Activated B cell treated with CpG ODN at 0.5 μM for 24 hours (primary cell): ENCODE data around the gene GALR2. TPM values are rescaled to one million over a fixed set of nuclear protein-coding genes. Genes with fewer than 3 reads are reported as not detected.

Experiments
- ATAC-seq: fragments of 200-7000 bp; cut with Tn5 transposase; one replicate; pipeline ENCODE4 v1.10.0; 2021; ENCODE audit warnings: low read depth, mild to moderate bottlenecking, moderate library complexity
- CTCF ChIA-PET: fragments of 350-600 bp; sonication (Branson Sonifier 250); formaldehyde crosslinking; loops from one replicate; lab custom pipeline; 2021; ENCODE audit warnings: antibody characterized with exemption; lab: Charles Lee
- POLR2A ChIA-PET: fragments of 350-600 bp; sonication (Branson Sonifier 250); formaldehyde crosslinking; loops from one replicate; lab custom pipeline; 2021; ENCODE audit warnings: antibody characterized with exemption; lab: Charles Lee
- DNase-seq: peaks from one replicate; pipeline ENCODE4 v3.0.0; 2022
- H3K27ac Mint-ChIP-seq: one replicate; pipeline ENCODE4 v1.8.0; 2020; ENCODE audit warnings: mixed read lengths
- H3K27me3 Mint-ChIP-seq: one replicate; pipeline ENCODE4 v1.8.0; 2021; ENCODE audit warnings: mixed read lengths
- H3K36me3 Mint-ChIP-seq: one replicate; pipeline ENCODE4 v1.8.0; 2021; ENCODE audit warnings: low read depth, mixed read lengths
- H3K4me1 Mint-ChIP-seq: one replicate; pipeline ENCODE4 v1.8.0; 2021; ENCODE audit warnings: mixed read lengths
- H3K4me3 Mint-ChIP-seq: one replicate; pipeline ENCODE4 v1.8.0; 2020; ENCODE audit warnings: mild to moderate bottlenecking, mixed read lengths
- H3K9me3 Mint-ChIP-seq: one replicate; pipeline ENCODE4 v1.8.0; 2020; ENCODE audit warnings: mixed read lengths
- CTCF ChIP-seq: fragments of 200-600 bp; IDR thresholded peaks from one replicate; pipeline ENCODE4 v1.8.0; 2022; ENCODE audit warnings: antibody characterized with exemption, mild to moderate bottlenecking
- intact Hi-C: fragments of 100-400 bp; cut with micrococcal nuclease; formaldehyde crosslinking; loops from one replicate; pipeline ENCODE4 v1.15.1; 2024
- total RNA-seq: library from RNA; stranded (reverse); gene quantifications from 2 replicates; pipeline ENCODE4 v1.2.3, GENCODE V29; 2022

The GALR2 gene
- total RNA-seq, 1 donor from 2014 or later: 0.18 TPM

DNA sequence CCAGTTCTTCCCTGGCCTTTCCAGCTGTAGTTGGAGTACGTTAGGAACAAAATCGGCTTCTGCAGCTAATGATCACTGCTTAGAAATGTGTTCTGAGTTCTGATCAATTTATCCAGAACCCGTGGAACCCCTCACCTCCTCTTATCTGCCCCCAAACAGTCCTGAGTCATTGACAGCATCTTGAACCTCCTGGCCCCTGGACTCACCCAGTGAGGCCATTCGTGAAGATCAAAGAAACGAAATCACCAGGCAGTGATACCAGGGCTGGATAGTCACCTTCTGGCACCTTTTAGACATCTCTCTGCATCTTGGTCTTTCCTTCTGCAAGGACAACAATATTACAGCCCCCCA is 46.1 kb downstream of the GALR2 start:
- Mint-ChIP-seq H3K4me3 (no peak overlapping the region), H3K27me3 (peaks cover 3% of the 10 kb centered on the region), H3K27ac (no peak overlapping the region), H3K9me3 (no peaks in the 10 kb centered on the region), H3K36me3 (no peaks in the 10 kb centered on the region), H3K4me1 (peaks cover 17% of the 10 kb centered on the region)
- DNase-seq: no peak
- no peak for ATAC-seq
- TF ChIP-seq CTCF: no peak
- intact Hi-C loops: loop anchor here (1.0 to 5.0 kb wide), 6 partner anchors 20 to 287 kb away; partner anchors contain the start of gene FOXJ1
- POLR2A ChIA-PET: interaction anchor here (2.4 to 13.5 kb wide), 3 partner anchors 60 to 159 kb away, joined by 7 to 257 read pairs (median 67); partner anchors contain the start of gene UBALD2
- CTCF ChIA-PET: interaction anchor here (1.2 to 11.2 kb wide), 17 partner anchors 10 to 277 kb away, joined by 3 to 228 read pairs (median 5); no protein-coding TSS in a partner anchor

- ChIA-PET CTCF (interaction anchor here (1.0 to 11.2 kb wide), 22 partner anchors 9 to 177 kb away, joined by 3 to 228 read pairs (median 5); partner anchors contain the start of gene FOXJ1), POLR2A (interaction anchor here (1.0 to 13.5 kb wide), 4 partner anchors 58 to 157 kb away, joined by 7 to 257 read pairs (median 37); partner anchors contain the start of gene UBALD2)
- DNase-seq (no peak), ATAC-seq (peak; percentile 29)
- peak overlapping the region; percentile 62 for H3K4me3 Mint-ChIP-seq
- H3K36me3 Mint-ChIP-seq: no peaks in the 10 kb centered on the region
- intact Hi-C loops: loop anchor here (1.0 to 5.0 kb wide), 6 partner anchors 19 to 285 kb away; partner anchors contain the start of gene FOXJ1
- TF ChIP-seq CTCF: no peak
- H3K27ac Mint-ChIP-seq: peak overlapping the region; percentile 50
- H3K9me3 Mint-ChIP-seq: no peaks in the 10 kb centered on the region
- peaks cover 3% of the 10 kb centered on the region for H3K27me3 Mint-ChIP-seq
- peaks cover 17% of the 10 kb centered on the region for H3K4me1 Mint-ChIP-seq
Observed at GRCh38 chr17:76121932-76122430, 47.4 kb downstream of the GALR2 start.

DNA sequence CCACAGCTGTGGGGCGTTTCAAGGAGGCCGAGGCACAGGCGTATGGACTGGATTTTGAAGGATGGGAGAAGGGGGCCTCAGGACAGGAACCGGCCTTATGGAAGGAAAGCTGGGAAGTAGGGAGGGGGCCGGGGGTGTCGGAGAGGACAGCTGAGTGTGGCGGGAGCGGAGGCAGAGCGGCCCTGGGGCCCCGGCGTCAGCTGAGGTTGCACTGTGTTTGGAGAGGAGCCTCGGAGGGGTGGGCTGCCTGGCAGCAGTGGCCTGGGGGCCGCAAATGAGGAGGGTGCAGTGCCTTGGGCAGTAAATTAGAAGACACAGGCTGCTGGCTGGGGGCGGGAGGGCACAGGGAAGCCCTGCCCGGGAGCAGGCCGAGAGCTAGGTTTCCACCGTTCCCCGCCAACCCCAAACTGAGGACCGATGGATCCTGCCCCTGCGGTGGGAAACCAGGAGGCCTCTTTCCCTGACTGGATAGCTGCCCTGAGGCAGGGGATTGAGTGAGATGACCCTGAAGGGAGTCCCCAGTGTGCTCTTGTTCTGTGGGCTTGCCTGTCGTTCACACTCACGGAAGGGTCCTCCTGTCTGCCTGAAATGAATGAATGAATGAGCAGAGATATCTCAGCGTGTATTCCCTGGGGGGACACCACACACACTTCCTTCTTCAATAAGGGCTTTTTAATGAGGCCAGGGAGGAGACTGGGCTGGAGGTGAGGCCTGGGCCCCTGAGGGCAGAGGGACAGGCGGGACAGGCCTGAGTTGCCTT is 48.0 kb downstream of the GALR2 start:
- peak overlapping the region; percentile 62 for H3K4me3 Mint-ChIP-seq
- H3K27me3 Mint-ChIP-seq: peaks cover 3% of the 10 kb centered on the region
- no peak for TF ChIP-seq CTCF
- ATAC-seq: peak; percentile 26
- H3K27ac Mint-ChIP-seq: peak overlapping the region; percentile 41
- H3K4me1 Mint-ChIP-seq: peaks cover 17% of the 10 kb centered on the region
- H3K36me3 Mint-ChIP-seq: no peaks in the 10 kb centered on the region
- DNase-seq: no peak
- CTCF ChIA-PET: interaction anchor here (1.0 to 11.2 kb wide), 9 partner anchors 57 to 174 kb away, joined by 3 to 228 read pairs (median 6); no protein-coding TSS in a partner anchor
- no peaks in the 10 kb centered on the region for H3K9me3 Mint-ChIP-seq
- intact Hi-C loops: loop anchor here (5.0 kb wide), 2 partner anchors 110 to 285 kb away; no protein-coding TSS in a partner anchor
- POLR2A ChIA-PET: interaction anchor here (0.7 to 13.5 kb wide), 5 partner anchors 19 to 157 kb away, joined by 3 to 257 read pairs (median 7); partner anchors contain the start of gene UBALD2

- peak overlapping the region; percentile 37 for H3K4me3 Mint-ChIP-seq
- ChIA-PET CTCF (interaction anchor here (0.8 to 11.2 kb wide), 7 partner anchors 57 to 331 kb away, joined by 3 to 228 read pairs (median 6); no protein-coding TSS in a partner anchor), POLR2A (interaction anchor here (1.1 to 13.5 kb wide), 3 partner anchors 19 to 156 kb away, joined by 4 to 257 read pairs (median 67); partner anchors contain the start of gene UBALD2)
- peaks cover 3% of the 10 kb centered on the region for H3K27me3 Mint-ChIP-seq
- no peaks in the 10 kb centered on the region for H3K9me3 Mint-ChIP-seq
- no peak for TF ChIP-seq CTCF
- ATAC-seq (no peak), DNase-seq (no peak)
- H3K4me1 Mint-ChIP-seq: peaks cover 17% of the 10 kb centered on the region
- intact Hi-C loops: loop anchor here (5.0 kb wide), 2 partner anchors 111 to 284 kb away; no protein-coding TSS in a partner anchor
- H3K36me3 Mint-ChIP-seq: no peaks in the 10 kb centered on the region
- H3K27ac Mint-ChIP-seq: no peak overlapping the region
Observed at GRCh38 chr17:76123191-76123499, 48.6 kb downstream of the GALR2 start.
